ENCODE data around the gene SGF29. TPM values are rescaled to one million over a fixed set of nuclear protein-coding genes. Genes with fewer than 3 reads are reported as not detected.

Gene SGF29
- total and polyA plus RNA-seq, 2 of the 8 experiments (the other 6 are each of a cell fraction or from before 2014, with no cell fraction given) = 3.1 to 22.7 TPM

GRCh38 chr16:28555561-28555960 lies 1.8 kb downstream of the SGF29 start:
- no peaks in the 10 kb centered on the region for H3K4me1 ChIP-seq (replicated peaks in 1 of 4; ENCODE audit: control insufficient read depth in 3 of 4, insufficient read depth in 4 of 4, low read length in 3 of 4)

More at GRCh38 chr16:28555561-28555960, 1.8 kb downstream of the SGF29 start:
- no peak for FAIRE-seq
- Histone ChIP-seq H3K18ac (ENCODE audit: extremely low read depth, low read length) (no peak overlapping the region), H4K91ac (replicated peaks; ENCODE audit: insufficient read length, low read length) (no peak overlapping the region), H3K23me2 (ENCODE audit: low read depth, low read length) (no peaks in the 10 kb centered on the region; the same call in 1 of the 2 replicates), H3K4ac (replicated peaks; ENCODE audit: insufficient read length, low read depth, low read length) (no peak overlapping the region), H3K79me2 (ENCODE audit: control insufficient read depth in 1 of 2, insufficient read depth in 2 of 2, low read length in 2 of 2) (peaks cover 0 to 3% of the 10 kb centered on the region in 2 experiments; a peak in 2 of 4 replicates), H3K9me3 (ENCODE audit: insufficient read depth in 2 of 2, low read depth in 1 of 2, low read length in 1 of 2) (no peaks in the 10 kb centered on the region), H3K9ac (replicated peaks in 1 of 4; ENCODE audit: extremely low read depth in 1 of 4, low read depth in 3 of 4, low read length in 3 of 4) (no peak overlapping the region), H3K14ac (ENCODE audit: insufficient read length) (no peak overlapping the region), H4K5ac (ENCODE audit: insufficient read length, low read depth, low read length) (no peak overlapping the region), H3K27me3 (replicated peaks in 1 of 4; ENCODE audit: control insufficient read depth in 3 of 4, extremely low read depth in 1 of 4, insufficient read depth in 3 of 4, low read length in 3 of 4) (no peaks in the 10 kb centered on the region), H3K23ac (ENCODE audit: insufficient read length) (no peak overlapping the region), H2AK5ac (ENCODE audit: low read depth, low read length) (no peak overlapping the region), H3K27ac (ENCODE audit: low read depth, low read length) (no peak overlapping the region), H2BK15ac (ENCODE audit: low read length) (no peak overlapping the region), H3K4me3 (ENCODE audit: extremely low read depth in 1 of 4, insufficient read depth in 2 of 4, low read depth in 3 of 4, low read length in 4 of 4) (no peak overlapping the region), H4K20me1 (replicated peaks in 1 of 2; ENCODE audit: control insufficient read depth in 1 of 2, insufficient read depth in 2 of 2, low read length in 2 of 2) (peaks cover 0 to 2% of the 10 kb centered on the region in 2 experiments), H2BK20ac (ENCODE audit: low read length) (no peak overlapping the region), H3K36me3 (ENCODE audit: control insufficient read depth in 2 of 4, insufficient read depth in 4 of 4, low read length in 3 of 4) (no peaks in the 10 kb centered on the region; a peak in 1 of 8 replicates), H2BK5ac (ENCODE audit: low read depth, low read length) (no peak overlapping the region), H2AFZ (ENCODE audit: low read length) (no peak overlapping the region), H3K56ac (replicated peaks; ENCODE audit: insufficient read length, low read depth, low read length) (no peak overlapping the region), H2BK12ac (ENCODE audit: low read depth, low read length) (no peak overlapping the region), H3K79me1 (ENCODE audit: low read depth, low read length) (no peaks in the 10 kb centered on the region; the same call in 1 of the 2 replicates), H2BK120ac (replicated peaks; ENCODE audit: low read depth, low read length) (no peak overlapping the region), H4K8ac (ENCODE audit: extremely low read depth, insufficient read depth, low read length) (no peak overlapping the region), H3K4me2 (ENCODE audit: insufficient read depth in 1 of 2, low read depth in 2 of 2, low read length in 2 of 2) (no peak overlapping the region)
- CTCF ChIA-PET (ENCODE audit: partially characterized antibody) = interaction anchor here (0.8 to 1.5 kb wide), 2 partner anchors 20 to 61 kb away, joined by 3 to 4 read pairs; no protein-coding TSS in a partner anchor
- DNase-seq (ENCODE audit: low read depth in 1 of 2, low spot score in 2 of 2) = no peak
- WGBS, 2 experiments (ENCODE audit: extremely low coverage in 1 of 2, insufficient coverage in 1 of 2, insufficient read length in 1 of 2, insufficient replicate concordance in 2 of 2, low coverage in 1 of 2, low lambda C conversion rate in 2 of 2, missing lambda C conversion rate in 1 of 2) = 66% methylated on average over 2 of the region's 2 CpGs; no CpG with 5 or more reads in 1 of the 2 experiments
- TF ChIP-seq SAP30 (IDR thresholded peaks at IDR 0.05; ENCODE audit: insufficient read depth, insufficient replicate concordance, low read length) = no peak
- TF ChIP-seq HDAC6 (IDR thresholded peaks at IDR 0.05; ENCODE audit: low read depth, low read length) = no peak
- TF ChIP-seq HDAC2 (IDR thresholded peaks at IDR 0.05; ENCODE audit: borderline replicate concordance in 1 of 2, low read depth in 2 of 2, low read length in 2 of 2) = no peak
- TF ChIP-seq POU5F1 (IDR thresholded peaks at IDR 0.05; ENCODE audit: low read depth, low read length) = no peak
- no peak for TF ChIP-seq SUZ12 (IDR thresholded peaks at IDR 0.05; ENCODE audit: low read length)
- POLR2A ChIA-PET (ENCODE audit: partially characterized antibody) = interaction anchor here (1.3 to 2.2 kb wide), 4 partner anchors 16 to 37 kb away, joined by 3 to 9 read pairs (median 5); partner anchors contain the start of gene NUPR1

All from H1 (cell line).